Measurements from ENCODE around the gene PTPRD. TPM values are rescaled to one million over a fixed set of nuclear protein-coding genes. Genes with fewer than 3 reads are reported as not detected.

Gene PTPRD
- total and polyA plus RNA-seq, 2 donors, result 2.2 to 13.5 TPM

DNA sequence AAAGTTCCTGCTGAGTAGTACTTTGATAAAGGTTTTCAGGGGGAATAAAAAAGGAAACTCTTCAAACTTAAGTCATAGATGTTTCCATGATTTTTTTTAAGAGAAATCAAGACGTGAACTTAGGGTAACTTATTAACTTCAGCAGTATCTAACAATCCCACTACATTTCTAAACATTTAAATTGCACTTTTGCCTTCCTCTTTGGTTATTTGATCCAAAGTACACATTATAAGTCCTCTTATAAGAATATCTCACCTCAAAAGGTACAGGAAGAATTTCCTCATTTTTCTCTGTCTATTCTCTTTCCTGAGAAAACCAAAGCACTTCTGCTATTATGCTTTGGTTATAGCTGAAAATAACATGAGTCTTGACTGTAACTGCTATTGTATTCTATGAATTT lies 7.9 kb downstream of the PTPRD start:
- 33% methylated on average over 1 of the region's 1 CpG for WGBS

DNA sequence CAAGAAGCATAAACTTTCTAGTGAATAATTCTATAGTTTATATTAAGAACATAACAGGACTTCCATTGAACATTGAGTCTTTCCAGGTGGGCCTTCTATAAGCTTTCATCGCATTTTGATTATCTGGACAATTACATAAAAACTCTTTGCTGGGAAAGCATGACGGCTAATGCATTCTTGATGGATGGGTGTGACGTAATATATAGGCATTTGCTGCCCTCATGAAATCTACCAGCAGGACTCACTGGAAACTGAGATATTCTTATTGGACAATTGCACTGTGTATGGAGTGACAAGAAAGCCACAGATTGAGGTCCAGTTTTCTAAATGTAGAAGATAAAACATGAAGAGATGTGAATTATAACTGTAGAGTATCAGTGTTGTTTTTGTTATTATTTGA lies 15.0 kb downstream of the PTPRD start:
- Histone ChIP-seq H3K27me3 (ENCODE audit: control insufficient read depth in 2 of 2, insufficient read depth in 1 of 2, low read length in 1 of 2) (no peaks in the 10 kb centered on the region), H3K4me3 (ENCODE audit: low read length in 2 of 2) (no peak overlapping the region), H3K36me3 (ENCODE audit: control insufficient read depth in 2 of 2, insufficient read depth in 2 of 2, low read length in 1 of 2) (no peaks in the 10 kb centered on the region), H3K4me1 (ENCODE audit: control insufficient read depth in 2 of 2, insufficient read depth in 2 of 2, low read length in 2 of 2) (no peaks in the 10 kb centered on the region), H3K9me3 (ENCODE audit: control insufficient read depth in 2 of 2, insufficient read depth in 1 of 2, low read length in 1 of 2) (no peaks in the 10 kb centered on the region), H3K27ac (ENCODE audit: low read depth in 1 of 2, low read length in 1 of 2) (no peak overlapping the region)
- 91% methylated on average over 3 of the region's 3 CpGs for WGBS
- no peak for DNase-seq (ENCODE audit: low read depth in 6 of 9, low spot score in 9 of 9)

More for the DNA sequence above, 7.9 kb downstream of the PTPRD start:
- Histone ChIP-seq H3K27me3 (ENCODE audit: control insufficient read depth in 2 of 2, insufficient read depth in 1 of 2, low read length in 1 of 2) (no peaks in the 10 kb centered on the region), H3K4me3 (ENCODE audit: low read length in 2 of 2) (no peak overlapping the region), H3K9me3 (ENCODE audit: control insufficient read depth in 2 of 2, insufficient read depth in 1 of 2, low read length in 1 of 2) (no peaks in the 10 kb centered on the region), H3K36me3 (ENCODE audit: control insufficient read depth in 2 of 2, insufficient read depth in 2 of 2, low read length in 1 of 2) (no peaks in the 10 kb centered on the region), H3K4me1 (ENCODE audit: control insufficient read depth in 2 of 2, insufficient read depth in 2 of 2, low read length in 2 of 2) (no peaks in the 10 kb centered on the region), H3K27ac (ENCODE audit: low read depth in 1 of 2, low read length in 1 of 2) (no peak overlapping the region)
- no peak for DNase-seq (ENCODE audit: low read depth in 6 of 9, low spot score in 9 of 9)

DNA sequence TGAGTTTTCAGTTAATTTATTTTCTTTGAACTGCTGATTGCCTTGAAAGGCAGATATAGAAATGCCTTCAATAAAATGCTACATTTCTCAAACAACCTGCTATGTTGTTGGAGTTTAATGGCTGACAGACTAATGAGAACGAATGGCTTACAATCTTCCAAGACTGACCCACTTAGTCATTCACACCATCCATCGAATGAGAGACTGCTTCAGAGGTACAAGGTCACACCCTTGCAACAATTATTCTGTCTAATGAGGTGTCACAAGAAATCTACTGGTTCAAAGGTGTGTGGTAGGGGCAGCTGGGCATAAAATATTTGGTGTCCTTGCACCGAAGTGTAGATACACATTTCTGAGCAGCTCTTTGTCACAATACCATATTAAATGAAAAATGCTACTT lies 18.3 kb downstream of the PTPRD start:
- Histone ChIP-seq H3K9me3 (ENCODE audit: control insufficient read depth in 2 of 2, insufficient read depth in 1 of 2, low read length in 1 of 2) (no peaks in the 10 kb centered on the region), H3K27me3 (ENCODE audit: control insufficient read depth in 2 of 2, insufficient read depth in 1 of 2, low read length in 1 of 2) (no peaks in the 10 kb centered on the region), H3K27ac (ENCODE audit: low read depth in 1 of 2, low read length in 1 of 2) (no peak overlapping the region), H3K4me3 (ENCODE audit: low read length in 2 of 2) (no peak overlapping the region), H3K4me1 (ENCODE audit: control insufficient read depth in 2 of 2, insufficient read depth in 2 of 2, low read length in 2 of 2) (no peaks in the 10 kb centered on the region), H3K36me3 (ENCODE audit: control insufficient read depth in 2 of 2, insufficient read depth in 2 of 2, low read length in 1 of 2) (no peaks in the 10 kb centered on the region)
- no peak for DNase-seq (ENCODE audit: low read depth in 6 of 9, low spot score in 9 of 9)
- WGBS, result 81% methylated on average over 3 of the region's 3 CpGs

DNA sequence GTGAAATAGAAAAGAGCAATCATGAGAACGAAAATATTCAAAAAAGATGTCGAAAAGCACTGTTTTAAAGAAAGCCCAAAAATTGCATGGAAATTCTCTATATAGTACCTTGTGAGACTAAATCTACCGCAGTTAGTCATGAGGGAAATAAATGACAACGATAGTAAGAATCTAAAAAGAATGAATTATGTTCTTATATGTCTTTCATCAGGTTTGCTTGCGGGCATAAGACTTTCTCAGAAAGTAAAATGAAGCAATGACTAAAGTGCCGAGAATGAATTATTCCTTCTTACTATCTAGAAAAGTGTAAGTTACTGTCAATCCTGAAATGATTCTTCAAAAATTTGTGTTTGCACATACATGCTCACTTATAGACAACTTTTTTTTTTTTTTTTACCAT lies 26.4 kb downstream of the PTPRD start:
- Histone ChIP-seq H3K4me1 (ENCODE audit: control insufficient read depth in 2 of 2, insufficient read depth in 2 of 2, low read length in 2 of 2) (no peaks in the 10 kb centered on the region), H3K9me3 (ENCODE audit: control insufficient read depth in 2 of 2, insufficient read depth in 1 of 2, low read length in 1 of 2) (no peaks in the 10 kb centered on the region), H3K27ac (ENCODE audit: low read depth in 1 of 2, low read length in 1 of 2) (no peak overlapping the region), H3K36me3 (ENCODE audit: control insufficient read depth in 2 of 2, insufficient read depth in 2 of 2, low read length in 1 of 2) (no peaks in the 10 kb centered on the region), H3K27me3 (ENCODE audit: control insufficient read depth in 2 of 2, insufficient read depth in 1 of 2, low read length in 1 of 2) (no peaks in the 10 kb centered on the region), H3K4me3 (ENCODE audit: low read length in 2 of 2) (no peak overlapping the region)
- DNase-seq (ENCODE audit: low read depth in 6 of 9, low spot score in 9 of 9), result no peak
- 94% methylated on average over 6 of the region's 6 CpGs for WGBS

DNA sequence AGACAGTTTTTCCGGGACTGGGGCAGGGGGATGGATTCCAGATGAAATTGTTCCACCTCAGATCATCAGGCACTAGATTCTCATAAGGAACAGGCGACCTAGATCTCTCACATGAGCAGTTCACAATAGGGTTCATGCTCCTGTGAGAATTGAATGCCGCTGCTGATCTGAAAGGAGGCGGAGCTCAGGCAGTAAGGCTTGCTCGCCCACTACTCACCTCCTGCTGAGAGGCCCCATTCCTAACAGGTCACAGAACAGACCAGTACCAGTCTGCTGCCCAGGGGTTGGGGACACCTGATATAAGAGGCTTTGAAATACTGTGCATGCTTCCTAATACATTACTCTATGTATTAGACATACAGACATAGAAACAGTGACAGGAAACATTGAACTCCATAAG lies 41.1 kb downstream of the PTPRD start:
- H3K4me1 ChIP-seq (ENCODE audit: control insufficient read depth in 2 of 2, insufficient read depth in 2 of 2, low read length in 2 of 2), result no peaks in the 10 kb centered on the region
- WGBS, result 90% methylated on average over 5 of the region's 5 CpGs
- no peaks in the 10 kb centered on the region for H3K9me3 ChIP-seq (ENCODE audit: control insufficient read depth in 2 of 2, insufficient read depth in 1 of 2, low read length in 1 of 2)
- DNase-seq (ENCODE audit: low read depth in 6 of 9, low spot score in 9 of 9), result no peak
- H3K27ac ChIP-seq (ENCODE audit: low read depth in 1 of 2, low read length in 1 of 2), result no peak overlapping the region
- H3K4me3 ChIP-seq (ENCODE audit: low read length in 2 of 2), result no peak overlapping the region
- H3K27me3 ChIP-seq (ENCODE audit: control insufficient read depth in 2 of 2, insufficient read depth in 1 of 2, low read length in 1 of 2), result no peaks in the 10 kb centered on the region
- H3K36me3 ChIP-seq (ENCODE audit: control insufficient read depth in 2 of 2, insufficient read depth in 2 of 2, low read length in 1 of 2), result no peaks in the 10 kb centered on the region

DNA sequence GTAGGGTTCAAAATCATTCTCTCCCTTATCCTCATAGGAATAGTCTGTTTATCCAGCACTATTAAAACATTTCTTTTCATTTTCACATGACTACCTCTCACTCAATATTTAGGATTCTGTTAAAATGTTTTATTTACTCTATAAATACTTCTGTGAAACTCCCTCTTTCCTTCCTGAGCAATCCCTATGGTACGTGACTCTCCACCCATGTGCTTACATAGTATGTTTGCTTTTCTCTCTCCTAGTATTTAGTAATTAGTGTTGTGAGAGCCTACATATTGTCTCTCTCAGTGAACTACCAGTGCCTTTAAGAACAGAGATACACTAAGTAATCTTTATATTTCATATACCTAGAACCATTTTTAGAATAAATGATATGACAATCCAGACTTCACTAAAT lies 46.0 kb downstream of the PTPRD start:
- 84% methylated on average over 1 of the region's 1 CpG for WGBS

DNA sequence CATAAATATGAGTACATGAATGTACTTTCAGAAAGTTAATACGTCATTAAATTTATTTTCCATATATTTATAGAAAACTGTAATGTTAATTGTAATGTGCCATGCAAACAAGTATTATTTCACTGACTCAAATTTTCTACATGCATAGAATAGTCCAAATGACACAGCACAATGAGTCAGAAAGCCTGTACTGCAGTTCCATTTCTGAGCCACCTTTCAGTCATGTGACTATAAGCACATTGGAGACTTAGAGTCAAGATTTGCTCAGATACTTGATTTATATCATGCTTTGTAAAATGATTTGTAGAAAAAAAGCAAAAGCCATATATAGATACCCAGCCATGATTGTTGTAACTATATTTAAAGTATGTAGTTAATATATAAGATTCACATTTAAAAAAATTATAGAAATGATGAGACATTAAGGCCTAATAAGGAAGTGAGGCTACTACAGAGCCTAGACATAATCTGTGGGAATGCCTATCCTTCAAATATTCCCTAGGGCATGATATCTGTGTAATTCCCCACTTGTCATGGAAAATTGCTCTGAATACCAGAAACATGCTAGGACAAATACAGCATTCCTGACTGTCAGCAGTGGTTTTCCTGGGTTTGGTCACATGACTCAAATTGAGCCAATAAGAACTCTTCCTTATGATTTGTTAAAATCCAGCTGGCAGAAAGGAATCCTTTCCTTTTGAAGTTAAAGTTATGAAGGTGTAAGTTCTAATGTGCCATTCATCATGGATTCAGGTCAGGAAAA lies 50.0 kb downstream of the PTPRD start:
- Histone ChIP-seq H3K4me1 (ENCODE audit: control insufficient read depth in 2 of 2, insufficient read depth in 2 of 2, low read length in 2 of 2) (no peaks in the 10 kb centered on the region), H3K9me3 (ENCODE audit: control insufficient read depth in 2 of 2, insufficient read depth in 1 of 2, low read length in 1 of 2) (no peaks in the 10 kb centered on the region), H3K36me3 (ENCODE audit: control insufficient read depth in 2 of 2, insufficient read depth in 2 of 2, low read length in 1 of 2) (no peaks in the 10 kb centered on the region), H3K27me3 (ENCODE audit: control insufficient read depth in 2 of 2, insufficient read depth in 1 of 2, low read length in 1 of 2) (no peaks in the 10 kb centered on the region), H3K4me3 (ENCODE audit: low read length in 2 of 2) (no peak overlapping the region), H3K27ac (ENCODE audit: low read depth in 1 of 2, low read length in 1 of 2) (no peak overlapping the region)
- no peak for DNase-seq (ENCODE audit: low read depth in 6 of 9, low spot score in 9 of 9)
- WGBS, result 93% methylated on average over 1 of the region's 1 CpG

More for the DNA sequence above, 46.0 kb downstream of the PTPRD start:
- no peaks in the 10 kb centered on the region for H3K27me3 ChIP-seq (ENCODE audit: control insufficient read depth in 2 of 2, insufficient read depth in 1 of 2, low read length in 1 of 2)
- no peaks in the 10 kb centered on the region for H3K9me3 ChIP-seq (ENCODE audit: control insufficient read depth in 2 of 2, insufficient read depth in 1 of 2, low read length in 1 of 2)
- H3K4me3 ChIP-seq (ENCODE audit: low read length in 2 of 2), result no peak overlapping the region
- no peaks in the 10 kb centered on the region for H3K4me1 ChIP-seq (ENCODE audit: control insufficient read depth in 2 of 2, insufficient read depth in 2 of 2, low read length in 2 of 2)
- H3K36me3 ChIP-seq (ENCODE audit: control insufficient read depth in 2 of 2, insufficient read depth in 2 of 2, low read length in 1 of 2), result no peaks in the 10 kb centered on the region
- no peak for DNase-seq (ENCODE audit: low read depth in 6 of 9, low spot score in 9 of 9)
- no peak overlapping the region for H3K27ac ChIP-seq (ENCODE audit: low read depth in 1 of 2, low read length in 1 of 2)

DNA sequence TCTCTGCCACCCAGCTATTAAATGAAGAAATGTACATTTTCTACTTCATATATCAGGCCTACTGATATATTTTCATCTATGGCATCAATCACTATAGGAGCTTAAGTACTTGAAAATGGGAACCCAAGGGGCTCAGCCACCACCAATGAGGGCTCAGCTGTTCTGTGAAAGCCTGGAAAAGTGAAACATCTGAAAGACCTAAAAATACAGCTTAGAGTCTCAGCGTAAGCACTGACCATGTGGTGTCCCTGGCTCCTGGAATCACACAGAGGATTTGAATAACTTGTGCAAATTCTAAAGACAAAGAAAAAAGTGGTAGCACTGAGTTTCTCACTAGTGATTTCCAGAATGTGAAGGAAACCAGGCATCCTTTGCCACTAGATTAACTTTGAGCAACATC lies 64.5 kb downstream of the PTPRD start:
- no peak overlapping the region for H3K4me3 ChIP-seq (ENCODE audit: low read length in 2 of 2)
- H3K36me3 ChIP-seq (ENCODE audit: control insufficient read depth in 2 of 2, insufficient read depth in 2 of 2, low read length in 1 of 2), result no peaks in the 10 kb centered on the region
- H3K4me1 ChIP-seq (ENCODE audit: control insufficient read depth in 2 of 2, insufficient read depth in 2 of 2, low read length in 2 of 2), result no peaks in the 10 kb centered on the region
- no peak for DNase-seq (ENCODE audit: low read depth in 6 of 9, low spot score in 9 of 9)
- H3K9me3 ChIP-seq (ENCODE audit: control insufficient read depth in 2 of 2, insufficient read depth in 1 of 2, low read length in 1 of 2), result no peaks in the 10 kb centered on the region
- 88% methylated on average over 1 of the region's 1 CpG for WGBS
- H3K27me3 ChIP-seq (ENCODE audit: control insufficient read depth in 2 of 2, insufficient read depth in 1 of 2, low read length in 1 of 2), result no peaks in the 10 kb centered on the region
- no peak overlapping the region for H3K27ac ChIP-seq (ENCODE audit: low read depth in 1 of 2, low read length in 1 of 2)

DNA sequence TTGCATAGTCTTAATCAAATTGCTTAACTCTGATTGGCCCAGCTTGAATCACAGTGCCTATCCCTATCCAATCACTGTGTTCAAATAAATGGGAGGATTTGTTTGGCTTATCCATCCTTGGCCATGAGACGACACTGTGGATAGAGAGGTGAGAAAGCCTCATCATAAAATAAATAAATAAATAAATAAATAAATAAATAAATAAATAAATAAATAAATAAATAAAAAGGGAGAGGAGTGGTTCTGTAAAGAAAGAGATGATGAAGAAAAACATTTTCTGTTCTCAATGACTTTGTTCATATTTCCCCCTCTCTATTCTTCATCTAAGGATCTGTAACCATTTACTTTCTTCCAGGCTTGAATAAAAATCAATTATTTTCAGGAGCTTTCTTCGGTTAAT lies 74.7 kb downstream of the PTPRD start:
- Histone ChIP-seq H3K27me3 (ENCODE audit: control insufficient read depth in 2 of 2, insufficient read depth in 1 of 2, low read length in 1 of 2) (no peaks in the 10 kb centered on the region), H3K36me3 (ENCODE audit: control insufficient read depth in 2 of 2, insufficient read depth in 2 of 2, low read length in 1 of 2) (no peaks in the 10 kb centered on the region), H3K27ac (ENCODE audit: low read depth in 1 of 2, low read length in 1 of 2) (no peak overlapping the region), H3K4me1 (ENCODE audit: control insufficient read depth in 2 of 2, insufficient read depth in 2 of 2, low read length in 2 of 2) (no peaks in the 10 kb centered on the region), H3K9me3 (ENCODE audit: control insufficient read depth in 2 of 2, insufficient read depth in 1 of 2, low read length in 1 of 2) (no peaks in the 10 kb centered on the region), H3K4me3 (ENCODE audit: low read length in 2 of 2) (no peak overlapping the region)
- DNase-seq (ENCODE audit: low read depth in 6 of 9, low spot score in 9 of 9), result no peak
- WGBS, result 90% methylated on average over 2 of the region's 2 CpGs

Data from thymus (tissue), 11 donors.